Ishikawa (cell line): Measurements from ENCODE around the gene ROPN1B.

ENCODE experiments used
- CEBPB ChIP-seq: IDR thresholded peaks from 2 replicates; pipeline ENCODE4 v1.6.1; 2012
- CREB1 ChIP-seq: IDR thresholded peaks from 2 replicates; pipeline ENCODE4 v1.6.1; 2012; ENCODE audit warnings: low read depth
- EGR1 ChIP-seq: IDR thresholded peaks from 2 replicates; pipeline ENCODE4 v1.6.1; 2012
- EP300 ChIP-seq: IDR thresholded peaks from 2 replicates; pipeline ENCODE4 v1.6.1; 2012; ENCODE audit warnings: borderline replicate concordance
- FOXM1 ChIP-seq: IDR thresholded peaks from 2 replicates; pipeline ENCODE4 v1.6.1; 2012; ENCODE audit warnings: low read depth, borderline replicate concordance
- MAX ChIP-seq: IDR thresholded peaks from 2 replicates; pipeline ENCODE4 v1.6.1; 2012
- NFIC ChIP-seq: IDR thresholded peaks from 2 replicates; pipeline ENCODE4 v1.6.1; 2012
- RAD21 ChIP-seq: IDR thresholded peaks from 2 replicates; pipeline ENCODE4 v1.6.1; 2012; ENCODE audit warnings: low read depth
- REST ChIP-seq: IDR thresholded peaks from 2 replicates; pipeline ENCODE4 v1.6.1; 2012; ENCODE audit warnings: low read depth, mild to moderate bottlenecking
- TAF1 ChIP-seq: IDR thresholded peaks from 2 replicates; pipeline ENCODE4 v1.6.1; 2012; ENCODE audit warnings: low read depth, mild to moderate bottlenecking
- TCF12 ChIP-seq: IDR thresholded peaks from 2 replicates; pipeline ENCODE4 v1.6.1; 2012; ENCODE audit warnings: low read depth
- TEAD4 ChIP-seq: IDR thresholded peaks from 2 replicates; pipeline ENCODE4 v1.6.1; 2012
- USF1 ChIP-seq: IDR thresholded peaks from 2 replicates; pipeline ENCODE4 v1.6.1; 2012
- YY1 ChIP-seq: IDR thresholded peaks from 2 replicates; pipeline ENCODE4 v1.6.1; 2012; ENCODE audit warnings: low read depth
- ZBTB7A ChIP-seq: IDR thresholded peaks from 2 replicates; pipeline ENCODE4 v1.6.1; 2012; ENCODE audit warnings: low read depth

ROPN1B gene

GRCh38 chr3:126025116-126025729, 56.2 kb downstream of the ROPN1B start:
- TF ChIP-seq MAX (no peak), EP300 (no peak), ZBTB7A (no peak), CEBPB (no peak), TAF1 (no peak), TCF12 (no peak), RAD21 (no peak), NFIC (no peak), FOXM1 (no peak), TEAD4 (no peak), CREB1 (no peak), USF1 (no peak), YY1 (no peak), EGR1 (no peak), REST (no peak)

- TF ChIP-seq EP300 (no peak), USF1 (no peak), RAD21 (no peak), REST (no peak), EGR1 (no peak), CEBPB (no peak), ZBTB7A (no peak), YY1 (no peak), TAF1 (no peak), TEAD4 (no peak), TCF12 (no peak), NFIC (no peak), FOXM1 (no peak), MAX (no peak), CREB1 (no peak)
These were observed 56.9 kb downstream of the ROPN1B start for GRCh38 chr3:126025862-126026261.

- no peak for TF ChIP-seq CREB1
- no peak for TF ChIP-seq ZBTB7A
- no peak for TF ChIP-seq EGR1
- TF ChIP-seq REST = no peak
- no peak for TF ChIP-seq EP300
- no peak for TF ChIP-seq TAF1
- no peak for TF ChIP-seq RAD21
- no peak for TF ChIP-seq TEAD4
- TF ChIP-seq NFIC = no peak
- TF ChIP-seq CEBPB = no peak
- TF ChIP-seq TCF12 = no peak
- no peak for TF ChIP-seq MAX
- no peak for TF ChIP-seq USF1
- TF ChIP-seq FOXM1 = no peak
- TF ChIP-seq YY1 = no peak
These were observed 57.3 kb downstream of the ROPN1B start for GRCh38 chr3:126026277-126026751.
